CMK (cell line): Measurements from ENCODE around the gene SLU7.

ENCODE experiments used
- DNase-seq: peaks from one replicate; pipeline ENCODE4 v3.0.0-alpha.2; 2010; ENCODE audit warnings: low read depth

The SLU7 gene

DNA sequence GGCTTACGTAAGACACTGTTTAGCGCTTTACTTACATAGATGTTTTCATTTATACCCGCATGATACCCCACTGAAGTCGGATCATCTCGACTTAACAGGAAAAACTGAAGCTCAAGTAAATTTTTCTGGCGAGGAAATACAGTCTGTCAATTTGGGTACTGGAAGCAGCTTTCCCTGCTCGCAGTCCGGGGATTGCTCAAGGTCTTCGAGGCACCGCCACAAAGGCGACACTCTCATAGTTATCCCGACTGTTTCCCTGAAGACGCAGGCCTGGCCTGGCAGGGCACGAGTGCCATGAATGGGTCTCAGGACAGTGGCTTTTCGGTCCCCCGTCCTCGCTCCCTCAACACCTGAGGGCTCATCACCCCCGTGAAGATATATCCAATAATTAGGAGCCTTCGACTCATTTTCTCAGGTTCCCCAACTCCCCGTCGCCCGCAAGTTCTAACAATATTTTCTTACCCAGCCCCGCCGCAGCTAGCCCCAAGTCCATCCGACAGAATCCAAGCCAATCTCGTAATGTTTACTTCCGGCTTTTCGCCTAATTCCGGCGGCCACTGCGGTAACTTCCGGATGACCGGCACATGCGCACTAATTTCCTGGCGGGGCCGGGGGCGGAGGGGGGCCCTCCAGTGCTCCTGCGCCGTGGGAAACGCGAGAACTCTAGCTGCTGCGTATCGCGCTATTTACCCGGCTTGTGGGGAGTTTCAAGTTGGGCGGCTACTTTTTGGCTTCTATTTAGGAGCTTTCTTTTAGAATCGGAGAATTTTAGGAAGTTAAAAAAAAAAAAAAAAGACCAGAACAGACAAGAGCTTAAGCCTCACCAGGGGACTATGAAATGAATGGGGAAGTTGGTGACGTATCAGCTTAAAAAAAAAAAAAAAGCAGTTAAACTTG lies at the start of gene SLU7:
SLU7 (minus strand) TSS at position 521 of the 897 bp plus-strand sequence. CDS start 3,787 bp downstream, outside the sequence.
- DNase-seq = peak; percentile 77

DNA sequence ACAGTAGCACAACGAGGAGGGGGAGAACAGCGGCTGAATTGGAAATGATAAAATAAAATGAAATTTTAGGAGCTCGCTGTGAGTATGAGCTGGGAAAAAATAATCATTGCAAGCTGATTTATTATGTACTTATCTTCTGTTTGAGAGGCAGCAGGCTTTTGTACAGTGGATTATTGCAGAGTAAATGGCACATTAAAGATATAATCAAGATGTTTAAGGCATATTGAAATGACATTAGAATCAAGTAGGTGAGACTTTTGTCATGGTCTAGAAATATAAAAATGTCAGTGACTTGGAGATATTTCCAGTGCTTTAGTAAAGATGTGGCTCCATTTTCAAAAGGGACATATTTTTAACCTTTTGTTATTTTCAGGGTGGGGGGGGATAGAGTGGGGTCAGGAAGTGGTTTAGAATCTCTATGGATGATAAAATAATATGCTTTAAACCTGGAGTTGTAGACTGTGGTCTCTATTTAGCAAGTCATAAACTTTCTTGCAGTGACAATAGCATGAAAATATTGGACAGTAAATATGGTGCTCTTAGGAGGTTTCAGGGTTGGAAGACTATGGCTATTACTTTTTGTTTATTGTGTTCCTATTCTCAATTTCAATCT lies 49.6 kb upstream of the SLU7 start:
- DNase-seq = no peak

DNA sequence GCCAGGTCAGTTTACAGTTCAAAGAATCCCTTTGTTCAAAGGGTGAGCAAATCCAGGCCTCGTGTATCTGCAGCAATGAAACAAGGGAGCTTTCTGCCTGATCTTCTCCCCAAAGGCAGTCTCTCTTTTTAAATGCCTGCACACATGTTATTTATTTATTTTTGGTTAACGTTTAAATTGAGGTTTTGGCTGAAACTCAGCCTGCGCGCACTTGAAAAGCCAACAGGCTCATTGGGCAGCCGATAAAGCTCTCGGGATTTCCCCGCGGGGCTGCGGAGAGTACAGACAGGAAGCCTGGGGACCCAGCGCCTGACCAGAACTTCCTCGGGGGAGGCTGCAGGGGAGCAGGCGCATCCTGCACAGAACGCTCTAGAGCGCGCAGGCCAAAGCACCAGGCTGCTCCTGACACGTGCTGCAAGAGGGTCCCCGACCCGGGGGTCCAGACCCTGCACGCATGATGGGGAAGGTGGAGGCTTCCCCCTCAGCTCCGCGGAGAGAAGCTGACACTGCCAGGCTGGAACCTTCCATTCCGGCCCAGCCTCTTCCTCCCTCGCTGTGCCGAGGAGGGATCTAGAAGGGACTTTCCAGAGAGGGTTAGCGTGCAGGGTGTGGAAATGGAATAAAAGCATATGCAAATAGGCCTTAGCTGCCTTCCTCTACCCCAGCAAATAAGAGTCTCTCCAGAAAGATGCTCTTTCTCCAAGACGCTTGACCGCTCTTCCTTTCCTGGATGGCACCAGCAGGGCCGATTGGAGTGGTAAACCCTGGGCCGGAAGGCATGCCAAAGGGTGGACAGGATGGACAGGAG lies 48.9 kb upstream of the SLU7 start:
- DNase-seq = peak; percentile 58

DNA sequence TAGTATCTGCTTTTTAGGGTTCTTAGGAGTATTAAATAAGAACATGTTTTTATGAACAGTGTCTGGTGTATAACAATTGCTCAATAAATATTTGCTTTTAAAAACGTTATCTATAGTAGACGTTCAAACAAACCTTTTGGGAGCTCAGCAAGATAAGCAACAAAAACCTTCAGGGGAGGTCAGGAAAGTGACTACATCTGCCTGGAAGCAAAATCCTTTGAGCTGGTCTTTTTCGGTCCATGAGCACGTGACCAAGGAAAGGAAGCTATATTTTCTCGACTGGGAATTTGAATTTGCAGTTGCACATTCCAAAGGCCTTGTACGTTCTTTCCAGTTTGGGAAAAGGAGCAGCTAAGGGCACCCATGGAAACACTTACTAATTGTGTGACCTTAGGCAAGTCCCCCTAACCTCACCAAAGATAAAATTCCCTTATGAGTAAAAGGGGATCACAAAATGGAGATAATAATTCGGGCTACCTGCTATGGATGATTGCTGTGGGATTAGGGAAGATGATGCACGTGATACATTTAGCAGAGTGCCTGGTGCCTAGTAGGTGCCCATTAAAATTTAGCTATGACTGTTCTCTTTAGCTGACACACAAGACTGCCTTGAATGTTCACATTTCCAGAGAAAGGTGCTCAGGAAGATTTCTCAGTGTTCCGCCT lies 48.1 kb upstream of the SLU7 start:
- no peak for DNase-seq

DNA sequence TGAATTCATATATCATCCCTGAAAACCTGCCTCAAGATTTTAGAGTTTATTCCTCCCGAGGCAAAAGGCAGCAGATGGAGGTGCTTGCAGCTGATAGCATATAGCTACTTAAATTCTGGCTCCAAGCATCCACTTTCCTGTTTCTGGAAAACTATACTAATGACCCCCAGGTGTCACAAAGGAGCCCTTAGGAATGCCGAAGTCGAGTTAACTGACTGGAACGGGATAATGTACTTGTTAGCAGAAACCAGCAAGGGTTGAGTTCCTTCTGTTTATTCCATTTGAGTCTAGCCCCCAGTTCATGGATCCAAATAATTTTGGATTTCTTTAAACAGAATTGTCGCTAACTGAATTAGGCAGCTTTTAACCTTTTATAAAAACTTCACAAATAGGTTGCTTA lies 47.2 kb upstream of the SLU7 start:
- DNase-seq = no peak

DNA sequence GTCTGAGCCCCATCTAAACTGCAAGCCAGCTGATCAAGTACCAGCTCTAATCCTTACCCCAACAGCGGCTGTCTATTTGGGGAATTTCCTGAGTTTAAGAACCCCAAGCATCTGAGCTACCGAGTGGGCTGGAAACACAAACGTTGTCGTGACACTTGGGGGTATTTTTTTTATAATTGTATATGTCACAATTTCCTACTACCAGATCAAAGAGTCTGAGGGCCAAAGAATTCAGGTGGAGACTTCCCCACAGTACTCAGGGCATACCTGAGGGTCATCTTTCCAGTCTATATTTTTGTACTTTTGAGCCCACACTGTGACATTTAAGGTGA lies 45.6 kb upstream of the SLU7 start:
- no peak for DNase-seq

DNA sequence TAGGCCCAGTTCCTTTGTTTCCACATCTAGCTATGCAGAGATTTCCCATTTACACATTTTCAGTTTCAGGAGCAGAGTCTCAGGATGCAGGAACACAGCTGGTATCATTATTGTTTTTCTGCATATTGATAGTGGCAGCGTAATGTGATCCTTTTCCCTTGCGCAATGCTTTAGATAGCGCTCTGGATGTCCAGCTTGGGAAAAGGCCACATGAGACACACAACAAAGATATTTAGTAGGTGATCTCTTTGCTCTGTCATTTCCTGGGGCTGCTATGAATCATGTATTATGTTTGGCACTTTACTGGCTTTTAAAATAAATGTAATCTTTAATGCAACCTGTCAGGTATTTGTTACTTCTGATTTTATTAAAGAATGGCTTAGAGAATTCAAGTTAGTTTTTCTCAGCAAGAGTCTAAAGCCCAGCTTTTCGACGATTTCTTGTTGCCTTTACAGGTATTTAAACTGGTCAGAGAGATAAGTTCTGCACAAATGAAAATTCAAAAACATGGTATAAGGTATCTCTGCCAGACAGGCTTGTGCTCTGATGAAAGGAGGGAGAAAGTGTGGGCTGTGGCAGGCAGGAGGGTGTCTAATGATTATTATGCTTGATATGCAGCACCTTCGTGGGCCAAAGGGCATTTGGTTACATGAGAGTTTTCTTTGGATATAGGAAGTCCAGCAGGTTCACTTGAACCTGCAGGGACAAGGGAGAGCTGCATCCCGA lies 45.0 kb upstream of the SLU7 start:
- DNase-seq = no peak

DNA sequence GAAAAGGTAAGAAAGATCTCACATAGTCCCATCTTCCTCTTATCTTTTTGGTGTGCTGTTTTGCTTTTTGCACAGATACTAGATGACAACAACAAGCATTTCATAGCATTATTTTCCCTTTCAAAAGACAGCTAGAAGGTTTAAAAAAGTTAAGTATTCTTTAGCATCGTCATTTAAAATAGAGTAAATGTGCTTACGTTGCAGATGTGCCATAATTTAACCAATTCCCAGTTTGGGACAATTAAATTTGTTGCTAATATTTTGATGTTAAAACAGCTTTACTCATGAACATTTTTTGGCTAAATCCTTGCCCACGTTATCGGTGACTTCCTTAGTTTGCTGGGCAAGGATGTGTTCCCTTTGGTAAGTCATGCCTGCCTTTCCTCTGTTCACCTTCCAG lies 44.3 kb upstream of the SLU7 start:
- no peak for DNase-seq

DNA sequence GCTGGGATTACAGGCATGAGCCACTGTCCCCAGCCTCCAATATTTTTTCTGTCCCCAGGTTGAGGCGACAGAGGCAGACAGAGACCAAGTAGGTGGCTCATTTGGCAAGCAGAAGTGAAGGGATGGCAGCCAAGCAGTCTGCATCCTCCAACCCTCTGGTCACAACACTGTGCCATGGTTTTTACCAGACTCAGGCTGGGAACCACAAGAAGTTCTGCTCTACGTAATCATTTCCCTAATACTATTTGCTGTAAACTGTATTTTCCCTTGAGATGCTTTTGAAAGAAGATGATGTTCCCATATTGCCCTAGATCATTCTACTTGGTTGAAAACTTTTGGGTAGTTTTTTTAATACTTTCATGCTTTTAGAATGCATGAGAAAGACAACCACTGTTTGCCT lies 43.3 kb upstream of the SLU7 start:
- DNase-seq = no peak

DNA sequence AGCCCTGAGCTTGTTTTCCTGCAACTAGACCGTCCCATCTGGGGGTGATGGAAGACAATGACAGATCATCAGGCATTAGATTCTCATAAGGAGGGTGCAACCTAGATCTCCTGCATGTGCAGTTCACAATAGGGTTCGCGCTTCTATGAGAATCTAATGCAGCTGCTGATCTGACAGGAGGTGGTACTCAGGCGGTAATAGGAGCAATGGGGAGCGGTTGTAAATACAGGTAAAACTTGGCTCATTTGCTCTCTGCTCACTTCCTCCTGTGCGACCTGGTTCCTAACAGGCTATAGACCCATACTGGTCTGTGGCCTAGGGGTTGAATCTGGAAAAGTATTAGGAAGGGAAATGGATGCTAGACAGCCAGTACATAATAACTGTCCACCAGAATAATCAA lies 42.5 kb upstream of the SLU7 start:
- DNase-seq = no peak

DNA sequence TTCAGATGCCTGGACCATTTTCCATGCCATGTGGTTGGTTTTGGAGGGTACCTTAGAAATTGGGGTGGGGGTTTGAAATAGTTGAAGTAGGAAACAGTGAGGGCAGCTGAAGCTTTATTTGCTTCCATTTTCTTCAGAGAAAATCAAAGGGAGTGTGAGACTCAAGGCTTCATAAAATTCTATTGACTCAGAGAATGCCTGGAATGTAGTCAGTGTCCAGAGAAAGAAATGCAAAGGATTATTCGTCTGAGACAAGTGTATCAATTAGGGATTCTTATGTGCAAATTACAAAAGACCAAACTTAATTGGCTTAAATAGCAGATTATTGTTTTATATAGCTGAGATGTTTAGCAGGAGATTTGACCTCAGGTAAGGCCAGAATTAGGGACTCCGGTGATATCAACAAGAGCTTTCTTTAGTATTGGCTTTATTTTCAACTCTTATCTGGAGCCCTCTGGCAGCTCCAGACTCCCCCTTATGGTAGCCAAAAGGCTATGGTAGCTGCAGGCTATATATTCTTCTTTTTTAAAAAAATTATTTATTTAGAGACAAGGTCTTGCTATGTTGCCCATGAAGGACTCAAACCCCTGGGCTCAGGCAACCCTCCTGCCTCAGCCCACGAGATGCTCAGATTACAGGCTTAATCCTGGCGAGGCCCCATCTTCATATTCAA lies 41.6 kb upstream of the SLU7 start:
- no peak for DNase-seq

DNA sequence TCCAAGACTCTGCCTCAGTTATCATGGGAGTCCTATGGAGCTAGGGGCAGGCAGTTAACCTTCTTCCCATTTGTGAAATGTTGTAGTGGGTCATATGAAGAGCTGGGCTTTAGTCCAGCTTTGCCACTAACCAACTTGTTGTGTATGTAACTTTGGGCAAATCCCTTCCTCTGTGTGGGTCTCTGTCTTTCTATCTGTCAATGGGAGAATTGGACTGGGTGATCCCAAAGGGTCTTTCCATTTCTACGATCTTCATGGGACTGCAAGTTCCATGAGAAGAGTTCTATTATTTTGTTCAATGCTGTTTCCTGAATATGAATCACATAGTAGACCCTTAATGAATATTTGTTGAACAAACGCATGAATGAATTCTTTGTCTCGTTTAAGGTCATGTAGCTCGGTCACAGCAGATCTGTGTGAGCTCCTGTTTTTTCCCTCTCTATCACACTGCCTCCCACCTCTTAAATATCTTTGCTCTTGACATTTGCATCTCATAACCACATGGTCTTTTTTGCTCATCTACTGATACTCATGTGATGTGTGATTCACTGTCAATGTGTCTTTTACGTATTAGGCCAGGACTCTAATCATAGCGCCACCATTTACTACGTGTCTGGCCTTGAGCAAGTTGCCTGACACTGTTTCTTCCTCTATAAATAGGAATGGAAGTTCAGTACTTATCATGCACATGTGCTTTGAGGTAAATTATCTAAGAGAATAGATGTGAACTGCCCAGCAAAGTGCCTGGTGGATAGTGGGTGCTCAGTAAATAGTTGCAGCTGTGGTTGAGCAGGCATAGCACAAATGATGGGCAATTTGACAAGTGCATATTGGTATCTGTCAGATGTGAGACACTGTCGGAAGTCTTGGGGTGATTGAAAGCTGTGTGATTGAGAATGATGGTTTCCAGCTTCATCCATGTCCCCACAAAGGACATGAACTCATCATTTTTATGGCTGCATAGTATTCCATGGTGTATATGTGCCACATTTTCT lies 40.2 kb upstream of the SLU7 start:
- no peak for DNase-seq

DNA sequence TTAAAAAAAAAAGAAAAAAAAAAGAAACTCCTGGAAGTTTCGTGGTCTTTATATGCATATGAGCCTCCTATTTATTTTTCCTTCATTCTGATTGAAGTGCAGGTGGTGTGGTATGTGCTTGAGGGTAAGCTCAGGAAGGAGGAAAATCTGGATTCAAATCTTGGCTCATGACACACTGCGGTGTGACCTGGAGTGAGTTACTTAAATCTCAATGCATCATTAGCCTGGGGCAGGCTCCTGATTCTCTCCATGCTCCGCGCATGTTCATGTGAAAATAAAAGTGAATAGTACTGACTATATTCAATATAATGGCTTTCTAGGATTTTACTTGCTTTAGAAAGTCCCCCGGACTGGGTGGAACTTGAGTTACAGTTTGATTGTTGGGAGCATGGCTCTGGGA lies 38.4 kb upstream of the SLU7 start:
- no peak for DNase-seq

DNA sequence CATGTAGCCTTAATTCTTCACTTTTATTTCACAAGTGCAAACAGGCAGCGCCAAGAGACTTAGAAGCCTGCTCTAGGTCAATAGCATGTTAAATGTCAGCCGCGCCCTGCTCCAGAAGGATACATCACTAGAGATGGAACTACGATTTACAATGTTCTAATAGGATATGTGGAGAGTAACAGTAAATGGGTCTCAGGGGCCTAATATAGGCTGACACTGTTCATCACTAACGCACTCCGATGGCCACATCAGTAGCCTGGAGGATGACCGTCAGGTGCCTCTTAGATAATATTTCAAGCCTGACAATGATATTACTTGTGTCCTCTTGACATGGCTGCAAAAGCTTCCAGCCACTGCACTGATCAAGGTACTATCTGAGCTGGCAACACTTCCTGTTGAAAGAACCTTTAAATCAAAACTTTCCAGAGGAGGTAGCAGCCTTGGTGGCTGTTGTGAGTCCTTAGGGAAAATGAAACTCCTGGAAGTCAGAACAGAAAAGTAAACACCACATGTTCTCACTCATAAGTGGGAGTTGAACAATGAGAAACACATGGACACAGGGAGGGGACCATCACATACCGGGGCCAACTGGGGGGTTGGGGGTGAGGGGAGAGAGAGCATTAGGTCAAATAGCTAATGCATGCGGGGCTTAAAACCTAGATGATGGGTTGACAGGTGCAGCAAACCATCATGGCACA lies 37.7 kb upstream of the SLU7 start:
- no peak for DNase-seq

DNA sequence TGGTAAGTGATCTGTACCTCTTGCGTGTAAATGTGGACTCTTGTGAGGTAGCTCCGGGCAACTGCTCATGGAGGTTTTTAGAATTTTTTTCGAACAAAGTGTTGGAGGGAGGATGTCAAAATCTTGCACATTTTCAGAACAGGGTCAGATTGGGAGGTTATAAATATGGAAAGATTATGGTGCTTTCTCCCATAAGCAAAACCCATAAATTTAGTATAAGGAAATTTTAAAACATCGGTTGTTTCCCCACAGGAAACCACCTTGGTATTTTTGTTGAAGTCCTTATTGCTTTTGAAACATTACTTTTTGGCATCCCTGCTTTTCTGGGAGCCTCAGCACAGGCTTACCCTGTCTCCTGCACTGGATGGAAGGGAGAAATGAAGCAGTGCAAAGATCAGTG lies 36.7 kb upstream of the SLU7 start:
- no peak for DNase-seq

DNA sequence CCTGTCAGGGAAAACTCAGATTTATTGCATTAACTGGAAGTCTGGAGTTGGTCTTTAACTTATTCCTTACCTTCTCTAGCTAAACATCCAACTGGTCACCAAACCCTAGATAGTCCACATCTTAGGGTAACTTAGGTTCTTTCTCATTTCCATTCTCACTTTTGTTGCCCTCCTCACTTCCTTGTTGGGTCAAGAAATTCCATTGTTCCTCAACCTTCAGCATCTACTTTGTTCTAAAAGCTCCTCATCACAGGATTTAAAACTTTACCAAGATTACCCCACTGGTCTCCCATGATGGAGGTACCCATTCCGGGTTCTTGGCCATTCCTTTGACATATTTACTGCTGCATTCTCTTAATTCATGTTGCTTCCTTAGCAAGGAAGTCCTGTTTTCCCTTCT lies 34.9 kb upstream of the SLU7 start:
- no peak for DNase-seq

DNA sequence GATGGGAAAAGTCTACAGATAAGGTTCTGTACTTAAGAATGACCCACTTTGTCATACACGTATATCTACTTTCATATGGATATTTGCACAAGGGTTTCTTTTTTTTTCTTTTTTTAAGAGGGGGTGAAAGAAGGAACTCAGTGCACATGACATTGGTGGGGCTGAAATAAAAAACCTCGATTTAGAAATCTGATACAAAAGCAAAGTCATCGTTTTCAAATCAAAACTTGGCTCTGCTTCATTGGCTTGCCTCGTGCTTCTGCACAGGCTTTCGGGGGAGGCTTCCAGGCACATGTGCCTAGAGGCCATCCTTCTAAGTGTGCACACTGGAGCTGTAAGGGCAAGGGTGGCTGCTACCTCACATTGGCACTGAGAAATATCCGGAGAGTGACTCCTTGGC lies 33.9 kb upstream of the SLU7 start:
- DNase-seq = no peak

DNA sequence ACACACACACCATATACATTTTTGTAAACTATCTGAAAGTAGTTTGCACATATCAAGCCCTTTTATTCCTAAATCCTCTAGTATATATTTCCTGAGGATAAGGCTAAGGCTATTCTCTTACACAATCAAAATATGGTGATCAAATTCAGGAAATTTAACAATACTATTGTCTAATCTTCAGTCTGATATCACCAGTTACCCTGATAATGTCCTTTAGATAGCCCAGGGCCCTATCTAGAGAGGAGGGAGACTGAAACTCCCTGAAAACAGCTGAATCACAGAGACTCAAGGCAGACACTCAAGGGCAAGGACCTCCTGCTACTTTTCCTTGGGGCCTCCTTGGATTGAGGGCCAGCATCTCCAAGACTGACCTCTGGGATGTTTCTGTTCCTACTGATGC lies 33.2 kb upstream of the SLU7 start:
- no peak for DNase-seq

DNA sequence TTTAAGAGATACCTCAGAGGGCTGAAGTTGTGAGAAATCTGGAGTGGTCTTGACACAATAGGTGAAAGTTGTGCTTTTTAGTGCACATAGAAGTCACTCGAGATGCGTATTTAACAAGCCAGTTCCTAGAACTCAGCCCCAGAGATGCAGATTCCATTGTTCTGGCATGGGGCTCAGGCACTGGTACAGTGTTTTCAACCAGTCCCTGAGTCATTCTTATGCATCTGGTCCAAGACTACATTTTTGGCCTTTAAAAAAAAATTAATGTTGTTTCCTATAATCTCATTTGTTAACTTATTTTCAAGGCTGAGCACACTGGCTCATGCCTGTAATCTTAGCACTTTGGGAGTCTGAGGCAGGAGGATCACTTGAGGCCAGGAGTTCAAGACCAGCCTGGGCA lies 32.4 kb upstream of the SLU7 start:
- DNase-seq = no peak
